GM13977 (cell line): ENCODE data around the gene BUD23.
A peak's percentile ranks its signal among the peaks of the same experiment; 100 is the strongest.
"Not testable (repeated sequence)": the region's sequence is repeated elsewhere in the genome, so short reads cannot be mapped to it uniquely, and the experiment has no call there.

Experiments used
- DNase-seq: peaks from one replicate; pipeline ENCODE4 v3.0.0; 2012; ENCODE audit warnings: low spot score
- in situ Hi-C: fragments of 300-500 bp; cut with MboI; formaldehyde crosslinking; loops from one replicate; pipeline ENCODE4 v1.12.0; 2022; ENCODE audit warnings: low sequenced_read_pairs, low pct_unique_long_range_greater_than_20kb, mixed read lengths, inconsistent platforms; ENCODE audit not compliant: unreplicated experiment
- TF ChIP-seq, protein P1 (sequence below): IDR thresholded peaks from 2 replicates; pipeline ENCODE4 v1.5.1; 2012; ENCODE audit warnings: mild to moderate bottlenecking, control low read depth; ENCODE audit not compliant: insufficient read depth; ENCODE audit errors: extremely low read depth, missing control alignments

The BUD23 gene

DNA sequence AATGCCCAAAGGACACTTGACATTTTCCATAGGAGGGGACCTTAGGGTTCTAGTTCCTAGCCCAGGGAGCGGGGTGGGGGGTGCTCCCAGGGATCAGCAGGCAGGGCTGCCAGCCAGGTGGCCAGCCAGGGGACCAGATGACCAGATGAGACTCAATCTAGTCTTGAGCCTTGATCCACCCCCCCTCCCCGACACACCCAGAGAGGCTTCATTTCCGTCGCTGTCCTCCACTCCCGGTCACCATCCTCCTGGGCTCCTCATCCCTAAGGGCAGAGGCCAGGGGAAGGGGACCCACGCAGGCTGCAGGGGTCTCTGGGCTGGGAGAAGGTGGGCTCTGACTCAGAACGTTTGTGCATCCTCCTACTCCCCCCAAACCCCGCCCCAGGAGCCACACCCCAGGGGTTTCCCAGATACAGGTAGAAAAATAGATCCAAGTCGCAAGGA, 35.1 kb downstream of the BUD23 start:
- no peak for DNase-seq
- TF ChIP-seq, protein P1, sequence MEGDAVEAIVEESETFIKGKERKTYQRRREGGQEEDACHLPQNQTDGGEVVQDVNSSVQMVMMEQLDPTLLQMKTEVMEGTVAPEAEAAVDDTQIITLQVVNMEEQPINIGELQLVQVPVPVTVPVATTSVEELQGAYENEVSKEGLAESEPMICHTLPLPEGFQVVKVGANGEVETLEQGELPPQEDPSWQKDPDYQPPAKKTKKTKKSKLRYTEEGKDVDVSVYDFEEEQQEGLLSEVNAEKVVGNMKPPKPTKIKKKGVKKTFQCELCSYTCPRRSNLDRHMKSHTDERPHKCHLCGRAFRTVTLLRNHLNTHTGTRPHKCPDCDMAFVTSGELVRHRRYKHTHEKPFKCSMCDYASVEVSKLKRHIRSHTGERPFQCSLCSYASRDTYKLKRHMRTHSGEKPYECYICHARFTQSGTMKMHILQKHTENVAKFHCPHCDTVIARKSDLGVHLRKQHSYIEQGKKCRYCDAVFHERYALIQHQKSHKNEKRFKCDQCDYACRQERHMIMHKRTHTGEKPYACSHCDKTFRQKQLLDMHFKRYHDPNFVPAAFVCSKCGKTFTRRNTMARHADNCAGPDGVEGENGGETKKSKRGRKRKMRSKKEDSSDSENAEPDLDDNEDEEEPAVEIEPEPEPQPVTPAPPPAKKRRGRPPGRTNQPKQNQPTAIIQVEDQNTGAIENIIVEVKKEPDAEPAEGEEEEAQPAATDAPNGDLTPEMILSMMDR: no peak
- in situ Hi-C loops: no loop called here

DNA sequence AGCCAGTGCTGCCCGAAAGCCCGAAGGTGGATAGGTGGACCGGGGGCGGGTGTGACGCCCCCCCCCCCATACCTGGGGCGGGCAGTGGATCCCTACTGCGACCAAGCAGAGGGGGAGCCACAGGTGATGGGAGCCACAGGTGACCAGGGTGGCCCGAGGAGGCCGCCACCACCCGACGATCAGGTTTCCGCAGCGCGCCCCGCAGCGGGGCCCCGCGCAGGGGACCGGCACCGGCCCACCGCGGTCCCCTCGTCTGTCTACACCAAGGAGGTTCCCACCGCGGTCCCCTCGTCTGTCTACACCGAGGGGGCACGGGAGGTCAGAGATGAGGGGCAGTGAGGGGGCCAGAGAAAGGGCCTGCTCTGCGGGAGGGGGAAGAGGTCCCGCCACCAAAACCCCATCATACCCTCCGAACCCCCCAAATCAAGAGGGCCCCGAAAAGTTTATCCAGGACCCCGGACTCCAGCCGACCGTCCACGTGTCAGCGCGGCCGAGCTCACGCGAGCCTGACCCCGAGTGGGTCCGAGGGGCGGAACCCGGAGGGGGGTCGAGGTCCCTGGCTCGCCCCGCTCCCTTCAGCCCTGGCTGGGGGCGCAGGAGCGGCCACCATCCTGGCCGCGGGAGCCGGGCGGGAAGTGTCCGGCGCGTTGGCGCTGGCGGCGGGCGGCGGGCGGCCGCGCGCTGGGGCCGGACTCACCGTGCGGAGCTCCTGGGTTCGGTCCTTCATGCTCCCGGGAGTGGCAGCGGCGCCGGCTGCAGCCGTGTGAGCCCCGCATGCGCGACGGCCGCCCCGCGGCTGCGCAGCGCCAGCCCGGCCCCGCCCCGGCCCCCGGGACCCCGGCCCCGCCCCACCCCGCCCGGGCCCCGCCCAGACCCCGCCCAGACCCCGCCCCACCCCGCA, 35.8 kb downstream of the BUD23 start, which contains the start of gene STX1A:
STX1A (minus strand) TSS at position 765 of the 901 bp plus-strand sequence; CDS start at position 727, 38 bp downstream.
- DNase-seq: peak; percentile 97
- TF ChIP-seq, protein P1: no peak
- in situ Hi-C loops: no loop called here

DNA sequence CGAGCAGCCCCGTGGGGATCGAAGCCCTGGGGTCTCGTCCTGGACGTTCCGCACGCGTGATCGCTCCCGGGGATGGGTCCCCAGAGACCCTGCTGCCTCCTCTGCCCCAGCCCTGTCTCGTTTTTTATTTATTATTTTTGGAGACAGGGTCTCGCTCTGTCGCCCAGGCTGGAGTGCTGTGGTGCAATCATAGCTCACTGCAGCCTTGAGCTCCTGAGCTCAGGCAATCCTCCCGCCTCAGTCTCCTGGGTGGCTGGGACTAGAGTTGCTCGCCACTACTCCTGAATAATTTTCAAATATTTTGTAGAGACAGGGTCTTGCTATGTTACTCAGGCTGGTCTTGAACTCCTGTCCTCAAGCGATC, 36.4 kb downstream of the BUD23 start:
- TF ChIP-seq, protein P1: no peak
- in situ Hi-C loops: no loop called here
- DNase-seq: no peak

DNA sequence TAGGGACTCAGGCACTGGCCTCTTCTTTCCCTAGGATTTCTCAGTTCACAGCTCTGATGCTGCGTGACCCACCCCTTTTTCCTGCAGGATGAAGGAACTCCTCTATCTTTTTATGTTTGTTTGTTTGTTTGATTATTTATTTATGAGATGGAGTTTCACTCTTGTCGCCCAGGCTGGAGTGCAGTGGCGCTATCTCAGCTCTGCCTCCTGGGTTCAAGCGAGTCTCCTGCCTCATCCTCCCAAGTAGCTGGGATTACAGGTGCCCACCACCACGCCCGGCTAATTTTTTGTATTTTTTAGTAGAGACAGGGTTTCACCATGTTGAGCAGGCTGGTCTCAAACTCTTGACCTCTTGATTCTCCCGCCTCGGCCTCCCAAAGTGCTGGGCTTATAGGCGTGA, 37.0 kb downstream of the BUD23 start:
- in situ Hi-C loops, DNase-seq: not testable (repeated sequence)

DNA sequence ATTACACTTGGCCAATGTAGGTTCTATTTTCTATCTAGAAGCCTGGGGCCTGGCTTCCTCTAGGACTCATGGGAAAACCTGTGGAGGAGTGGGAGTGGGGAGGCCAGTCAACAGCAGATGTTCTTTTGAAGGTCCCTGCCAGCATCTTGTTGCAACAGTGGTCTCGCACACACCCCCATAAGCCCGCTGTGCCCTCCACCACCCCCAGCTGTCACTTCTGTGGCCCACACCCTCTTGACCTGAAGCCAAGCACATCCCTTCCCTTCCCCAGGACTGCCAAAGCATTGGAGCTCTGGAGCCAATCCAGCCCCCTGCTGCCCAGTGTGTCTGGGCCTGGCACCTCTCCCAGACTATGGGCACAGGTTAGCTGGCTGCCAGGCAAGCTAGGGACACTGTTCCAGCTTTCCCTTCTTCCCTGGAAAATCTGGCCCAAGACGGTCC, 38.0 kb downstream of the BUD23 start:
- DNase-seq: no peak
- in situ Hi-C loops: no loop called here
- TF ChIP-seq, protein P1: no peak

DNA sequence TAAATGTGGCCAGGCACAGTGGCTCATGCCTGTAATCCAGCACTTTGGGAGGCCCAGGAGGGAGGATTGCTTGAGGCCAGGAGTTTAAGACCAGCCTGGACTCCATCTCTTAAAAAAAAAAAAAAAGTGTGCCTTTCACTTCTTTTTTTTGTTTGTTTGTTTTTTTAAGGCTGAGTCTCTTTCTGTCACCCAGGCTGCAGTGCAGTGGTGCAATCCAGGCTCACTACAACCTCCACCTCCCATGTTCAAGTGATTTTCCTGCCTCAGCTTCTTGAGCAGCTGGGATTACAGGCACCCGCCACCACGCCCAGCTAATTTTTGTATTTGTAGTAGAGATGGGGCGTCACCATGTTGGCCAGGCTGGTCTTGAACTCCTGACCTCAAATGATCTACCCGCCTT, 38.8 kb downstream of the BUD23 start:
- in situ Hi-C loops, DNase-seq: not testable (repeated sequence)

DNA sequence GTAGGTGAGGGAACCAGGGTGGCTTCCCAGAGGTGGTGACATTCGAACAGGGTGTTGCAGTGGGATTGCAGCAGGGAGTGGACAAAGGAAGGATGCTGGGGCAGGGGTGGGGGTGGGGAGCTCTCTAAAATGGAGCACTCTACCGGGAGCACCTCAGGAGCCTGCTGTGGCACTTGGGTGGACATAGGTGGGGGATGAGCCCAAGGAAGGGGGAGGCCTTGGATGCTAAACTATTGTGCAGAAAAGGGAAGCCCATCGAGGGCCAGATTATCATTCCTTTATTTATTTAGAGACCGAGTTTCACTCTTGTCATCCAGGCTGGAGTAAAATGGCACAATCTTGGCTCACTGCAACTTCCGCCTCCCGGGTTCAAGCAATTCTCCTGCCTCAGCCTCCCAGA, 39.4 kb downstream of the BUD23 start:
- in situ Hi-C loops: no loop called here
- no peak for DNase-seq
- TF ChIP-seq, protein P1: no peak
